ENCODE data around the gene ZNF367. TPM values are rescaled to one million over a fixed set of nuclear protein-coding genes. Genes with fewer than 3 reads are reported as not detected.
A peak's percentile ranks its signal among the peaks of the same experiment; 100 is the strongest.

Gene ZNF367
- total and polyA plus RNA-seq, 2 of the 4 experiments (the other 2 are of a cell fraction), result 1.1 to 2.7 TPM

DNA sequence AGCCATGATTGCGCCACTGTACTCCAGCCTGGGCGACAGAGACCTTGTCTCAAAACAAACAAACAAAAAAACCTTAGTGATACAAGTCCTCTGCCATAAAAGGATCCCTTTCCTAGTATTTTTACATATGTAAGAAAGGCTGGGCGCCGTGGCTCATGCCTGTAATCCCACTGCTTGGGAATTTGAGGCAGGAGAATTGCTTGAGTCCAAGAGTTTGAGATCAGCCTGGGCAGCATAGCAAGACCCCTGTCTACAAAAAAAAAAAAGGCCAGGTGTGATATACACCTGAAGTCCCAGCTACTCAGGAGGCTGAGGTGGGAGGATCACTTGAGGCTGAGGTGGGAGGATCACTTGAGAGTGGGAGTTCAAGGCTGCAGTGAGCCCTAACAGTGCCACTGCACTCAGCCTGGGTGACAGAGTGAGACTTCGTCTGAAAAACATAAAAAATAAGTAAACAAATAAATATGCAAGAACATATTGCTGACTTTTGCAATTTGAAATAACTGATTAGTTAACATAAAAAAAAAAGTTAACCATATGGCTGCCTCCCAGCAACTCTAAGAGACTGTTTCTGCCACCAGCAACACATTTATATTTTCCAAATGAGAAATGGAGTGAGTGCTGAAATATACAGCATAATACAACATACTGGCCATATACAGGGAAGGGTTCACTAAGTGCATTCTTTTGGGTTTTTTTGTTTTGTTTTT lies 6.9 kb downstream of the ZNF367 start:
- no peak overlapping the region for H2AK9ac ChIP-seq (replicated peaks; ENCODE audit: low read depth, low read length, poor library complexity)
- H3K9me1 ChIP-seq (ENCODE audit: insufficient read depth, low read length), result no peaks in the 10 kb centered on the region; the same call in 1 of the 2 replicates
- no peak overlapping the region for H4K8ac ChIP-seq (ENCODE audit: low read depth in 2 of 2, low read length in 2 of 2)
- H4K20me1 ChIP-seq (ENCODE audit: insufficient read depth, low read length), result no peaks in the 10 kb centered on the region; the same call in 1 of the 2 replicates
- H3K27ac ChIP-seq (ENCODE audit: insufficient read depth, low read length), result no peak overlapping the region
- no peak overlapping the region for H3K56ac ChIP-seq (ENCODE audit: extremely low read depth, insufficient read depth, low read length)
- H3K9me3 ChIP-seq (ENCODE audit: control insufficient read depth, insufficient read depth, low read length), result no peaks in the 10 kb centered on the region
- H2AFZ ChIP-seq (replicated peaks; ENCODE audit: low read length, poor library complexity), result no peak overlapping the region
- H3K14ac ChIP-seq (replicated peaks; ENCODE audit: low read depth, low read length), result no peak overlapping the region
- DNase-seq (no peak), ATAC-seq (ENCODE audit: low read depth) (no peak)
- H2BK15ac ChIP-seq (ENCODE audit: low read depth, low read length), result no peak overlapping the region
- H3K79me1 ChIP-seq (ENCODE audit: low read depth in 1 of 2, low read length in 2 of 2), result peaks cover 21 to 34% of the 10 kb centered on the region in 2 experiments
- in situ Hi-C loops (cut with MboI; ENCODE audit: low sequenced_read_pairs) (loop anchor here (10.0 kb wide), 1 partner anchor 244 kb away; the partner anchor contains the start of gene PRXL2C), dilution Hi-C loops (cut with HindIII; ENCODE audit: low sequenced_read_pairs, unreplicated experiment) (no loop called here), intact Hi-C loops (cut with micrococcal nuclease) (no loop called here)
- no peak overlapping the region for H3K4ac ChIP-seq (ENCODE audit: low read depth, low read length)
- TF ChIP-seq RFX5 (IDR thresholded peaks at IDR 0.05; ENCODE audit: low read depth, low read length) (no peak), FOS (IDR thresholded peaks at IDR 0.05; ENCODE audit: low read depth, low read length) (no peak), MAFK (IDR thresholded peaks at IDR 0.05; ENCODE audit: low read depth, low read length) (peak; percentile 12; the same call in 1 of the 2 replicates)
- no peak overlapping the region for H3K18ac ChIP-seq (ENCODE audit: low read depth, low read length)
- no peak overlapping the region for H2BK120ac ChIP-seq (ENCODE audit: low read depth, low read length)
- no peaks in the 10 kb centered on the region for H3K27me3 ChIP-seq (ENCODE audit: control insufficient read depth, insufficient read depth, low read length)
- H3K4me2 ChIP-seq (ENCODE audit: low read depth, low read length), result no peak overlapping the region
- no peak overlapping the region for H4K5ac ChIP-seq (ENCODE audit: low read depth, low read length)
- no TSS peak for BruUV-seq (replicated peaks)
- ChIA-PET POLR2A (ENCODE audit: unreplicated experiment) (no interaction called here), CTCF (no interaction called here)
- no peak overlapping the region for H2BK20ac ChIP-seq (ENCODE audit: low read depth, low read length)
- no peaks in the 10 kb centered on the region for H3K36me3 ChIP-seq (ENCODE audit: control insufficient read depth, insufficient read depth, low read length)
- H2BK5ac ChIP-seq (ENCODE audit: low read depth, low read length, poor library complexity, severe bottlenecking), result no peak overlapping the region
- no CpG with 5 or more reads among the region's 5 CpGs for WGBS, 2 experiments (ENCODE audit: extremely low coverage in 2 of 2, insufficient read length in 1 of 2)
- no peaks in the 10 kb centered on the region; the same call in 1 of the 2 replicates for H3K4me1 ChIP-seq (ENCODE audit: control insufficient read depth, insufficient read depth, low read length)
- H3K23ac ChIP-seq (ENCODE audit: low read depth, low read length), result no peak overlapping the region
- no peak overlapping the region for H4K91ac ChIP-seq (ENCODE audit: insufficient read depth, low read depth, low read length)
- H3K4me3 ChIP-seq (ENCODE audit: insufficient read depth, low read depth, low read length), result no peak overlapping the region
- H3K9ac ChIP-seq (ENCODE audit: low read depth, low read length), result no peak overlapping the region
- H2AK5ac ChIP-seq (ENCODE audit: low read depth, low read length), result no peak overlapping the region

Data from IMR-90 (cell line).